GM19023 (cell line): ENCODE data around the gene OOSP3.

Experiments used
- ATAC-seq: cut with Tn5 transposase; IDR thresholded peaks from one replicate; pipeline ENCODE4 v1.9.1; 2021; ENCODE audit warnings: mild to moderate bottlenecking, moderate library complexity; ENCODE audit not compliant: unreplicated experiment

The OOSP3 gene

DNA sequence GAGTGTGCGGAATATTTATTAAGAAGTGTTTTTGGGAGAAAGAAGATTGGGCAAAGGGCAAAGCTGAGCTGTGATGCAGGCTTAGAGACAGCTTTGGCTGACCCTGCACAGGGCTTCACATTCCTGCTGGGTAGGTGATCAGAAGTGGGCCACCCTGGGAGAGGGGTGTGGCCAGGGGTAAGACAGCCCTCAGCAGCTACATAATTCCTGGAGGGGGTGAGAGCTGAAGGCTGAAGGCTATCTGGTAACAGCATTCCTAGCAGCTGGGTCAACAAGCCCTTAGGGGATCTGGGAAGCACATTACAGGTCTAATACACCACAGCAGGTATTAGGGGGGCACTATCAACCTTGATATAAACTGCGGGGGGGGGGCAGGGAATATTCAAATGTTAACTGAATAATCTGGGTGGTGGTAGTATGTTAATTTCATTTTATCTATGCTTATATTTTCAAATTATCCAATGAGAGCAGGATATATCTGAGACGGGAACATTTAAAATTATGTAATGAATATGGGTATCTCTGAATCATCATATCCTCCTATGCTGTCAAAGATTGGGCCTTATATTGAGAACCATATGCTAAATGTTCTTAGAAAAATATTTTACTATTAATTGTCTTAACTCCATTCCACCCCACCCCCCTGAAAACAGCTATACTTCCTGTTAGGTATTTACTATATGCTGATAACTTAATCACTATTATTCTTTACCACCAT lies 65.6 kb downstream of the OOSP3 start:
- ATAC-seq, result no peak

- no peak for ATAC-seq
Observed at GRCh38 chr11:59944720-59945119, 66.1 kb downstream of the OOSP3 start.
